ENCODE measurements around the gene EFS.

GRCh38 chr14:23324993-23325392 lies 40.0 kb downstream of the EFS start:
- no peak for TF ChIP-seq POLR2A (IDR thresholded peaks at IDR 0.05; ENCODE audit: low read depth)
- no peak for TF ChIP-seq CTCF (IDR thresholded peaks at IDR 0.05)
